Breast epithelium (tissue), 3 donors: Measurements from ENCODE around the gene PROSER3.

Experiments used
- POLR2A ChIP-seq: fragments of 450-650 bp; IDR thresholded peaks from one replicate; pipeline ENCODE4 v1.6.1; 2016; ENCODE audit warnings: antibody characterized with exemption, mild to moderate bottlenecking, moderate library complexity
- POLR2AphosphoS5 ChIP-seq, 3 donors: sonication (generic); formaldehyde crosslinking; IDR thresholded peaks; one replicate each; pipeline ENCODE4 v1.6.1; 2017; ENCODE audit warnings: antibody characterized with exemption in 3 of 3

- no peak for TF ChIP-seq POLR2A
- no peak for TF ChIP-seq POLR2AphosphoS5 (IDR thresholded peaks at IDR 0.05)
Observed at GRCh38 chr19:35731353-35731752, 26.6 kb upstream of the PROSER3 start.
